ENCODE data around the gene RALBP1.
"Not testable (repeated sequence)": the region's sequence is repeated elsewhere in the genome, so short reads cannot be mapped to it uniquely, and the experiment has no call there.

RALBP1 gene

GRCh38 chr18:9474108-9474982, 968 bp upstream of the RALBP1 start:
- H3K36me3 Mint-ChIP-seq (ENCODE audit: low read depth): peaks cover 7% of the 10 kb centered on the region
- H3K9me3 Mint-ChIP-seq: peaks cover 5% of the 10 kb centered on the region
- H3K4me3 Mint-ChIP-seq: peak overlapping the region; percentile 86
- peaks cover 23% of the 10 kb centered on the region for H3K4me1 Mint-ChIP-seq (ENCODE audit: low read depth)
- peak overlapping the region; percentile 95 for H3K27ac Mint-ChIP-seq
- H3K27me3 Mint-ChIP-seq (ENCODE audit: low read depth): peaks cover 33% of the 10 kb centered on the region
- DNase-seq (ENCODE audit: low spot score): no peak

- H3K36me3 Mint-ChIP-seq (ENCODE audit: low read depth): peaks cover 16% of the 10 kb centered on the region
- no peaks in the 10 kb centered on the region for H3K9me3 Mint-ChIP-seq
- H3K27ac Mint-ChIP-seq: peak overlapping the region; percentile 95
- H3K4me3 Mint-ChIP-seq: peak overlapping the region; percentile 86
- peaks cover 21% of the 10 kb centered on the region for H3K27me3 Mint-ChIP-seq (ENCODE audit: low read depth)
- H3K4me1 Mint-ChIP-seq (ENCODE audit: low read depth): peaks cover 23% of the 10 kb centered on the region
- peak; percentile 7 for DNase-seq (ENCODE audit: low spot score)
Measured at GRCh38 chr18:9475643-9476591, 604 bp downstream of the RALBP1 start.

GRCh38 chr18:9476949-9477348, 1.6 kb downstream of the RALBP1 start:
- not testable (repeated sequence) for DNase-seq (ENCODE audit: low spot score); H3K9me3 Mint-ChIP-seq
- Mint-ChIP-seq H3K27me3 (ENCODE audit: low read depth) (peaks cover 14% of the 10 kb centered on the region), H3K36me3 (ENCODE audit: low read depth) (peaks cover 16% of the 10 kb centered on the region), H3K4me3 (peak overlapping the region; percentile 86), H3K27ac (peak overlapping the region; percentile 89), H3K4me1 (ENCODE audit: low read depth) (peaks cover 23% of the 10 kb centered on the region)

GRCh38 chr18:9477509-9477908, 2.2 kb downstream of the RALBP1 start:
- Mint-ChIP-seq H3K9me3 (no peaks in the 10 kb centered on the region), H3K36me3 (ENCODE audit: low read depth) (peaks cover 16% of the 10 kb centered on the region), H3K27me3 (ENCODE audit: low read depth) (peaks cover 10% of the 10 kb centered on the region), H3K27ac (peak overlapping the region; percentile 0), H3K4me1 (ENCODE audit: low read depth) (peaks cover 23% of the 10 kb centered on the region), H3K4me3 (peak overlapping the region; percentile 86)
- no peak for DNase-seq (ENCODE audit: low spot score)

GRCh38 chr18:9478545-9478944, 3.2 kb downstream of the RALBP1 start:
- Mint-ChIP-seq H3K4me3 (no peak overlapping the region), H3K9me3 (no peaks in the 10 kb centered on the region), H3K4me1 (ENCODE audit: low read depth) (peaks cover 25% of the 10 kb centered on the region), H3K27me3 (ENCODE audit: low read depth) (peaks cover under 1% of the 10 kb centered on the region), H3K27ac (no peak overlapping the region), H3K36me3 (ENCODE audit: low read depth) (peaks cover 16% of the 10 kb centered on the region)
- no peak for DNase-seq (ENCODE audit: low spot score)

GRCh38 chr18:9482790-9483189, 7.5 kb downstream of the RALBP1 start:
- Mint-ChIP-seq H3K27me3 (ENCODE audit: low read depth) (no peaks in the 10 kb centered on the region), H3K36me3 (ENCODE audit: low read depth) (peaks cover 21% of the 10 kb centered on the region), H3K4me3 (no peak overlapping the region), H3K4me1 (ENCODE audit: low read depth) (peaks cover 6% of the 10 kb centered on the region), H3K9me3 (peaks cover 4% of the 10 kb centered on the region), H3K27ac (no peak overlapping the region)
- DNase-seq (ENCODE audit: low spot score): no peak

GRCh38 chr18:9483526-9483925, 8.2 kb downstream of the RALBP1 start:
- H3K4me1 Mint-ChIP-seq (ENCODE audit: low read depth): peaks cover 6% of the 10 kb centered on the region
- H3K27ac Mint-ChIP-seq: no peak overlapping the region
- peaks cover 4% of the 10 kb centered on the region for H3K9me3 Mint-ChIP-seq
- no peak for DNase-seq (ENCODE audit: low spot score)
- no peak overlapping the region for H3K4me3 Mint-ChIP-seq
- H3K27me3 Mint-ChIP-seq (ENCODE audit: low read depth): no peaks in the 10 kb centered on the region
- H3K36me3 Mint-ChIP-seq (ENCODE audit: low read depth): peaks cover 19% of the 10 kb centered on the region

GRCh38 chr18:9484856-9485255, 9.5 kb downstream of the RALBP1 start:
- not testable (repeated sequence) for H3K27ac Mint-ChIP-seq; H3K9me3 Mint-ChIP-seq; DNase-seq (ENCODE audit: low spot score); H3K4me1 Mint-ChIP-seq (ENCODE audit: low read depth); H3K4me3 Mint-ChIP-seq; H3K27me3 Mint-ChIP-seq (ENCODE audit: low read depth)
- peaks cover 13% of the 10 kb centered on the region for H3K36me3 Mint-ChIP-seq (ENCODE audit: low read depth)

GRCh38 chr18:9488538-9488937, 13.2 kb downstream of the RALBP1 start:
- Mint-ChIP-seq H3K36me3 (ENCODE audit: low read depth) (peaks cover 21% of the 10 kb centered on the region), H3K9me3 (peaks cover 21% of the 10 kb centered on the region), H3K27me3 (ENCODE audit: low read depth) (no peaks in the 10 kb centered on the region), H3K4me3 (no peak overlapping the region), H3K4me1 (ENCODE audit: low read depth) (peaks cover 2% of the 10 kb centered on the region), H3K27ac (no peak overlapping the region)
- DNase-seq (ENCODE audit: low spot score): no peak

GRCh38 chr18:9494778-9495331, 19.5 kb downstream of the RALBP1 start:
- H3K9me3 Mint-ChIP-seq: peaks cover 16% of the 10 kb centered on the region
- H3K4me1 Mint-ChIP-seq (ENCODE audit: low read depth): peaks cover 27% of the 10 kb centered on the region
- no peaks in the 10 kb centered on the region for H3K27me3 Mint-ChIP-seq (ENCODE audit: low read depth)
- H3K36me3 Mint-ChIP-seq (ENCODE audit: low read depth): peaks cover 19% of the 10 kb centered on the region
- H3K27ac Mint-ChIP-seq: no peak overlapping the region
- no peak for DNase-seq (ENCODE audit: low spot score)
- no peak overlapping the region for H3K4me3 Mint-ChIP-seq

GRCh38 chr18:9495465-9495864, 20.2 kb downstream of the RALBP1 start:
- DNase-seq (ENCODE audit: low spot score): no peak
- Mint-ChIP-seq H3K27ac (no peak overlapping the region), H3K4me1 (ENCODE audit: low read depth) (peaks cover 27% of the 10 kb centered on the region), H3K27me3 (ENCODE audit: low read depth) (no peaks in the 10 kb centered on the region), H3K4me3 (no peak overlapping the region), H3K36me3 (ENCODE audit: low read depth) (peaks cover 19% of the 10 kb centered on the region), H3K9me3 (peaks cover 16% of the 10 kb centered on the region)

- no peak for DNase-seq (ENCODE audit: low spot score)
- H3K4me3 Mint-ChIP-seq: no peak overlapping the region
- peaks cover 22% of the 10 kb centered on the region for H3K36me3 Mint-ChIP-seq (ENCODE audit: low read depth)
- H3K27me3 Mint-ChIP-seq (ENCODE audit: low read depth): no peaks in the 10 kb centered on the region
- H3K27ac Mint-ChIP-seq: no peak overlapping the region
- peaks cover 27% of the 10 kb centered on the region for H3K4me1 Mint-ChIP-seq (ENCODE audit: low read depth)
- H3K9me3 Mint-ChIP-seq: peaks cover 16% of the 10 kb centered on the region
Measured at GRCh38 chr18:9495916-9496705, 20.8 kb downstream of the RALBP1 start.

- Mint-ChIP-seq H3K4me1 (ENCODE audit: low read depth) (peaks cover 1% of the 10 kb centered on the region), H3K27ac (no peak overlapping the region), H3K4me3 (no peak overlapping the region), H3K9me3 (peaks cover 21% of the 10 kb centered on the region), H3K27me3 (ENCODE audit: low read depth) (no peaks in the 10 kb centered on the region), H3K36me3 (ENCODE audit: low read depth) (peaks cover 20% of the 10 kb centered on the region)
- no peak for DNase-seq (ENCODE audit: low spot score)
Measured at GRCh38 chr18:9506046-9506792, 30.9 kb downstream of the RALBP1 start.
